ENCODE measurements around the gene USF2.

- TF ChIP-seq CTCF (optimal IDR thresholded peaks at IDR 0.05 in 1 of 3, IDR thresholded peaks at IDR 0.05 in 1 of 3, conservative IDR thresholded peaks at IDR 0.05 in 1 of 3; ENCODE audit: extremely low read depth in 1 of 3, insufficient read depth in 2 of 3, low read length in 3 of 3): no peak
- TF ChIP-seq EZH2 (IDR thresholded peaks at IDR 0.05; ENCODE audit: low read length): no peak
Measured at GRCh38 chr19:35274323-35274722, 5.6 kb downstream of the USF2 start.

Data from keratinocyte (primary cell).